Osteocyte (in vitro differentiated cells): Measurements from ENCODE around the gene OR52I1. TPM values are rescaled to one million over a fixed set of nuclear protein-coding genes. Genes with fewer than 3 reads are reported as not detected.
A peak's percentile ranks its signal among the peaks of the same experiment; 100 is the strongest.

Source experiments
- DNase-seq: peaks from one replicate; pipeline ENCODE4 v3.0.0; 2021; ENCODE audit warnings: mixed read lengths; ENCODE audit not compliant: unreplicated experiment; ENCODE audit errors: extremely low spot score
- H3K27ac Mint-ChIP-seq: one replicate; pipeline ENCODE4 v1.8.0; 2021; ENCODE audit warnings: mild to moderate bottlenecking, mixed read lengths; ENCODE audit not compliant: unreplicated experiment
- H3K27me3 Mint-ChIP-seq: one replicate; pipeline ENCODE4 v1.8.0; 2021; ENCODE audit warnings: mixed read lengths; ENCODE audit not compliant: unreplicated experiment
- H3K36me3 Mint-ChIP-seq: one replicate; pipeline ENCODE4 v1.8.0; 2021; ENCODE audit warnings: mixed read lengths; ENCODE audit not compliant: unreplicated experiment
- H3K4me1 Mint-ChIP-seq: one replicate; pipeline ENCODE4 v1.8.0; 2021; ENCODE audit warnings: mixed read lengths; ENCODE audit not compliant: unreplicated experiment
- H3K4me3 Mint-ChIP-seq: one replicate; pipeline ENCODE4 v1.8.0; 2021; ENCODE audit warnings: mild to moderate bottlenecking, moderate library complexity, mixed read lengths; ENCODE audit not compliant: unreplicated experiment
- H3K9me3 Mint-ChIP-seq: one replicate; pipeline ENCODE4 v1.8.0; 2021; ENCODE audit warnings: mixed read lengths; ENCODE audit not compliant: unreplicated experiment
- CTCF ChIP-seq: fragments of 200-600 bp; sonication (generic); IDR thresholded peaks from 2 replicates; pipeline ENCODE4 v1.5.0; 2021; ENCODE audit warnings: antibody characterized with exemption, mild to moderate bottlenecking, moderate library complexity
- total RNA-seq: library from RNA; stranded (reverse); gene quantifications from 2 replicates; pipeline ENCODE4 v1.2.1, GENCODE V29; 2021

OR52I1 gene
- total RNA-seq, 1 donor from 2014 or later = not detected

GRCh38 chr11:4636136-4636535 lies 42.3 kb downstream of the OR52I1 start:
- Mint-ChIP-seq H3K4me1 (peaks cover under 1% of the 10 kb centered on the region), H3K36me3 (no peaks in the 10 kb centered on the region)

GRCh38 chr11:4636962-4637661 lies 43.3 kb downstream of the OR52I1 start, which contains the start of gene OR51D1:
Gene OR51D1 (plus strand): TSS chr11:4637477. CDS start chr11:4639791, 2,314 bp downstream.
- TF ChIP-seq CTCF = peak; percentile 98
- H3K36me3 Mint-ChIP-seq = no peaks in the 10 kb centered on the region
- no peak within 1 kb of the TSS for H3K4me3 Mint-ChIP-seq
- DNase-seq = peak; percentile 92
- peaks cover 7% of the 10 kb centered on the region for H3K27me3 Mint-ChIP-seq
- H3K4me1 Mint-ChIP-seq = peaks cover 9% of the 10 kb centered on the region
- no peak within 1 kb of the TSS for H3K27ac Mint-ChIP-seq
- H3K9me3 Mint-ChIP-seq = no peaks in the 10 kb centered on the region

More at GRCh38 chr11:4636136-4636535, 42.3 kb downstream of the OR52I1 start:
- H3K27me3 Mint-ChIP-seq = peaks cover 16% of the 10 kb centered on the region
- H3K27ac Mint-ChIP-seq = no peak overlapping the region
- H3K4me3 Mint-ChIP-seq = no peak overlapping the region
- H3K9me3 Mint-ChIP-seq = no peaks in the 10 kb centered on the region
- DNase-seq = no peak
- TF ChIP-seq CTCF = no peak

GRCh38 chr11:4637662-4638047 lies 43.8 kb downstream of the OR52I1 start:
- H3K27ac Mint-ChIP-seq = no peak overlapping the region
- no peak for DNase-seq
- peaks cover 15% of the 10 kb centered on the region for H3K4me1 Mint-ChIP-seq
- H3K9me3 Mint-ChIP-seq = no peaks in the 10 kb centered on the region
- peaks cover 4% of the 10 kb centered on the region for H3K27me3 Mint-ChIP-seq
- no peaks in the 10 kb centered on the region for H3K36me3 Mint-ChIP-seq
- no peak overlapping the region for H3K4me3 Mint-ChIP-seq
- TF ChIP-seq CTCF = no peak

- Mint-ChIP-seq H3K9me3 (no peaks in the 10 kb centered on the region), H3K36me3 (no peaks in the 10 kb centered on the region), H3K27ac (no peak overlapping the region), H3K27me3 (no peaks in the 10 kb centered on the region), H3K4me1 (peaks cover 37% of the 10 kb centered on the region), H3K4me3 (no peak overlapping the region)
- no peak for DNase-seq
- no peak for TF ChIP-seq CTCF
Measured at GRCh38 chr11:4639931-4640330, 46.1 kb downstream of the OR52I1 start.

- H3K27ac Mint-ChIP-seq = no peak overlapping the region
Measured at GRCh38 chr11:4641501-4641900, 47.7 kb downstream of the OR52I1 start.

More at GRCh38 chr11:4641501-4641900, 47.7 kb downstream of the OR52I1 start:
- no peak for DNase-seq
- H3K4me1 Mint-ChIP-seq = peaks cover 42% of the 10 kb centered on the region
- no peaks in the 10 kb centered on the region for H3K9me3 Mint-ChIP-seq
- no peaks in the 10 kb centered on the region for H3K27me3 Mint-ChIP-seq
- H3K36me3 Mint-ChIP-seq = no peaks in the 10 kb centered on the region
- TF ChIP-seq CTCF = no peak
- no peak overlapping the region for H3K4me3 Mint-ChIP-seq
